ENCODE measurements around the gene DOK6.
"Not testable (repeated sequence)": the region's sequence is repeated elsewhere in the genome, so short reads cannot be mapped to it uniquely, and the experiment has no call there.

Gene DOK6

DNA sequence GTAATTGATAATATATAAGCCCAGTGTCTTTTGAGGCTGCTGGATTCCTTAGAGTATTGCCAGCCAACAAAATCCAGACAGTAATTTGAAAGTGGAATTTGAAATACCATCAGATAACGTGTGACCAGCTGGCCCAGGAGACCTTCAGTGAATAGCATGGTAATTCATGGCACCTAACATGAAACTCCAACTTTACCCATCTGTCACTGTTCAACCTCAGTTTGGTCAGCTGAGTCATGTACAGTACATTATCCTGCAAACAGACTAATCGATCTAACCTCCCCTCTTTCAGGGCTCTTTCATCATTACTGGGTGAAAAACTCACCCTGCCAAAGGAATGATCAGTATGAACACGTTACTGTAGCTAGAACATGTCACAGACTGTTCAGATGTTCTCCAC is 230.6 kb downstream of the DOK6 start:
- DNase-seq = no peak

DNA sequence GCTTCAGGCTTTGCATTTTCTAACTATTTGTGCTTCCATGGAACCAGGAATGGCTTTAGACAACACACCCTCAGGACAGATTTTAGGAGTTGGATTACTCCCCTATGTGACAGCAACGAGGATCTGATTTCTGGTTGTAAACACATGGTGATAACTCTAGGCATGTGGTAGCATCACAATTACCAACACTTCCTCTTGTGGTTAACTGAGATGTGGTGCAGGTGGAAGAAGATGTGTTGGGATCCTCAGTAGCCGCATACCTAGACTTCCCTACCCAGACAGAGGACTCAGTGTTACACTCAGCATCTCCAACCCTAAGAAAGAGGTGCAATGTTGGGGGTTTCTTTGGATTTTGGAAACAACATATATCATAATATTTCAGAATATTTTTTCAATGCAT is 234.8 kb downstream of the DOK6 start:
- DNase-seq = no peak

DNA sequence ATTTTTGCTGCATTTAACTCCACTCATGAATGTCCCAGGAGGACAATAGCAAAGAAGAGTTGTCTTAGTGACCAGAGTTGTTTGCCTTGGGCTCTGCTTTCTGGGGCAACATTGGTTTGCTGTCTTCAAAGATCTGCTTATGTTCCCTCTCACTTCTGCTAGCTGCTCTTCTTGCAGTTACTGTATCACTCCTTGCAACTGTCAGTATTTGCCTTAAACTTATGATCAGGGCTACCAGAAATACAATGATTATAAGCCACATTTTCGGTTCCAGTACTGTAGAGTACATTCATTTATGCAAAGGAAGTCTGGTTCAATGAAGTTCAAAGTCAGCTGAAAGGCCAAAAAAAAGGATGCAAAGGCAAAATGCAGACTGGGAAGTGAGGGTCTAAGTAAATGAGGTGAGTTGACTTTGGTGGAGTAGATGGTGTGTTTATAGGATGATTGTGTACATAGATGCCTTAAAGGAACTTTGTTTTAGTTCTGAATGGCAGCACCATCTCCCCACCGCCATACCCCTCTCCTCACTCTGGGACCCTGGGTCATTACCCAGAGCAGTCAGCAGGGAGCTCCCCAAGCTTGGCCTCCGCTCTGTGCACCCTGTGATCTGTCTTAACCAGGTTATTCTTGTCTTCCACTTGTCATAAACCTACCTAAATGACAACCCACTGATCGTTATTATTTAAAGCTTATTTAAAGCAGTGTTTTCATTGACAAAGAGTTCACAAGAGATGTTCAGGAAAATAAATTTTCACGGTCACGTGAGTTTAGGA is 236.0 kb downstream of the DOK6 start:
- DNase-seq = no peak

DNA sequence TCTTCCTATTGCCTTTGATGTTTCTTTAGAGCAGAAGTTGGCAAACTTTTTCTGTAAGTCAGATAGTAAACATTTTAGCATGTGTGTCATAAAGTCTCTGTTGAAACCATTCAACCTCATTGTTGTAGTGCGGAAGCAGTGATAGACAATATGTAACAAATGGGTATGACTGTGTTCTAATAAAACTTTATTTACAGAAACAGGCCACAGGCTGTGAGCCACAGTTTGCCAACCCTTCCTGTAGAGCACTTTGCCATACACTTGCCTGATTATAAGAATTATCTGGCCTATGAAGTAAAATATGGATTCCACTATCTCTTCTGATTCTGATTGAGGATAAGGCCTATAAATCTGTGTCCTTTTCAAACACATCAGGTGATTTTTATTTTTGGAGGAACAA is 237.4 kb downstream of the DOK6 start:
- no peak for DNase-seq

DNA sequence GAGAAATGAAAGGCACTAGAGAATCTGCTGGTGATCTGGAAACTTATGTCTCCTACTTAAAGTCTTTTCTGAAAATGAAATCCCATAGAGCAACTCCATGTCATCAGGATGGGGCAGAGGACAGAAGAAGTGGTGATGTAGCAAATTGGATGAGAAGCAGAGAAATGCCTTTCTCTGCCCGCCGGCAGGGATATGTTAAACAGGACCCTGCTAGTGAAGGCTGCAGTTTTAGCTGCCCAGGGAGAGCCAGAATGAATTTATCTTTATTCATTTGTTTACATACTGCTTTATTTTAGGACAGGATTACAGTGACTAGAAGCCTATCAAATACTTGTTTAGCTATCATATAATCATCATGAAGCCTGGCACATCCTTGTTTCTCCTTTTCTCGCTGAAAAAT is 247.0 kb downstream of the DOK6 start:
- no peak for DNase-seq

DNA sequence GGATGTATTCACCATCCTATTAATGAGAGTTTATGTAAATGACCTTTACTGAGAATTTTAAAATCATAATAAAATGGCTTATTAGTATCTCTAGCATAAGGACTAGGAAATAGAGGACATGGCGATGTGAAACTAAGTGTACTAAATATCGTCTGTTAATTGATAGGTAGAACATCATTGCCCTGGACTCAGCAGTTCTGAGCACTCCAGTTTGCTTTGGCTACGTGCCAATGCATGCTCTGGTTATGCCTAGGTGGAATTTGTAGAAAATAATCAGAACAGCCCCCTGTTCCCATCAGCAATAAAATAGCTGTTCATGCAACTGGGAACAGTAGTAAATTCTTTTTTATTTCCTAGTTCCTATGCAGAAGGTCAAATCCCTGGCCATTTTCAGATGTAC is 247.8 kb downstream of the DOK6 start:
- DNase-seq = no peak

DNA sequence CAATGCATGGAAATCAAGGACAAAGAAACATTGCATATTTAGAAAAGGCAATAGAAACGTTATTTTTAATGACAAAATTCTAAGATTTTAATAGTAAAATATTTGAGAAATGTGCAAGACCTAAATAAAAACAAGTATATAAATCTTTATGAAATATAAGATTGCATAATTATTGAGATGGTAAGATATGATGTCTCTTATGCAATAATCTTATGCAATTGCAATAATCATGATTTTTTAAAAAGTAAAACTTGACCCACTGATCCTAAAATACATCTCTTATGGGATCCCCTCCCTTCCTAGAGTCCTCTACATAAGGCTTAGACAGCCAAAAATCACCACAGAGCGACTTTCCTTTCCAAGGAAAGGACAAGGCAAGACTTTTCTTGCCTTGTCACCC is 249.0 kb downstream of the DOK6 start:
- DNase-seq = no peak

DNA sequence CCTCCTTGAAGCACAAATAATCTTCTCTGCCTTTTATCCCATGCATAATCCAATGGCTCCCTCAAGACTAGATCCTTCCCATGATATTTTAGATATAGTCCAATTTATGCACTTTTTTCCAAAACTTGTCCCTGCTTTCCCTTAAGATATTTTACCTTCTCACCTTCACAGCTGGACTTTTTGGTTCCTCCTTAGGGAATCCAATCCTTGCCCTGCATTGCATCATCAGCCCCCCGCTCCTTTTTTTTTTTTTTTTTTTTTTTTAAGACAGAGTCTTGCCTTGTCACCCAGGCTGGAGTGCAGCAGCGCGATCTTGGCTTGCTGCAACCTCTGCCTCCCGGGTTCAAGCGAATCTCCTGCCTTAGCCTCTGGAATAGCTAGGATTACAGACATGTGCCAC is 250.6 kb downstream of the DOK6 start:
- DNase-seq = no peak

DNA sequence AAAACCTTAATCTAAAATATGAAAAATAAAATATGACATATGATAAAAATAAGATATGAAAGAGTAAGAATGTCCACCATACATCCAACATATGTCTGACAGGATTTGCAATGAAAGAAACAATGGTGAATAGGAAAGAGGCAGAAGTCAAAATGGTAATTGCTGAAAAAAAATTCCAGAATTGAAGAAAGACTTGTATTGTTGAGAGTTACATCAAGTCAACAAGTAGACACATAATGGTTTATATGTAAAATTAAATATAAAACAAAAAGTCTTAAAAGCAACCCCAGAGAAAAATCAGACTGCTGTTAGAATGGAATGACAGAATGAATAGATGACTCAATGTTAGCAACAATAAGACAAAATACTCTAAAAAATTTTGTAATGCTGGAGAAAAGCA is 255.1 kb downstream of the DOK6 start:
- DNase-seq = no peak

DNA sequence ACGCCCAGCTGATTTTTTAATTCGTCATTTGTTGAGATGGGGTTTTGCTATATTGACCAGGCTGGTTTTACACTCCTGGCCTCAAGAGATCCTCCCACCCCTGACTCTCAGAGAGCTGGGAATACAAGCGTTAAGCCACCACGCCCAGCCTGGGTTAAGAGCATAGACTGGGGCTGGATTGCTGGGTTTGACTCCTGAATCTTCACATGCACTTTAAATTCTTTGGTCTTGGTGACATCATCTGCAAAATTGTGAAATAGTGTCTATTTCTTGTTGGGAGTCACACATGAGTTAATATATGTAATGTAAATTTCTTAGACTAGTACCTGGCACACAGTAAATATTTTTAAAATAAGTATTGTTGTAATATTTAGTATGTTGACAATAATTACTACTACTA is 257.4 kb downstream of the DOK6 start:
- no peak for DNase-seq

DNA sequence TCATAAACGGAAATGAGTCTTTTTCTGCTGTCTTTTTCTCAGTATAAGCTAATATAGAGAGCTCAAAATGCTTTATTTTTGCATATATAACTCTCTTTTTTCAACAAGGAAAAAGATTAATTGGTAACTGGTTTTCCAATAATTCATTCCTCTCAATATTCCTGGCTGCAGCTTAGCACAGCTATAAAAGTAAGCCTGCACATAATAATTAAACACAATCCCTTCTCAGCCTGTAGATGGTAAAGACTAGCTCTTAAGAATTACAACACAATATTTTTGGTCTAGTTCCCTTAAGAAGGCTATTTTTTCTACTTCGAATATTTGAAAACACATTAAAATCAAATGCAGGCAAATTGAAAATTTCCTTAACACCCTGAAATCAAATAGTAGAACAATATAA is 258.0 kb downstream of the DOK6 start:
- DNase-seq = no peak

DNA sequence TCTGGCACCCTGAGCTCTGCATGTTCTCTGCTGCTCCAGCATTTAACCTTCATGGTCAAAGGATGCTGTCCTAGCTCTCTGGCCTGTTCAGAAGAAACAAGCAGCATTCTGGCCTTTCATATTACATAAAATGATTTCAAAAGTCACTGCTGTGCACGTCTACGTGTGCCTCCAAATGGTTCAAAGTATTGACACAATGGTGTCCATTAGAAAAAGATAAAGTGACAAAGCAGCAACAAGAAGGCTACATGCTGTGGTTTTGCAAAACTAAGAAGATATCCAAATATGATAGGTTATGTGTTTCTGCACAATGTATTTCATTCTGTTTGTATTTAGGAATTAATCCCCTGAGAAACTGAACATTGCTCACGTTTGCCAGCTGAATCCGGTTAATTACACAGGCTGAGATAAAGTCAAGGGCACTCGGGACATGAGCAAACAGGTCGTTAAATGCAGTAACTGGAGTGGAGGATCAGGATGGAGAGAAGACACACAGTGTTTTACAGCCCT is 258.5 kb downstream of the DOK6 start:
- DNase-seq = no peak

DNA sequence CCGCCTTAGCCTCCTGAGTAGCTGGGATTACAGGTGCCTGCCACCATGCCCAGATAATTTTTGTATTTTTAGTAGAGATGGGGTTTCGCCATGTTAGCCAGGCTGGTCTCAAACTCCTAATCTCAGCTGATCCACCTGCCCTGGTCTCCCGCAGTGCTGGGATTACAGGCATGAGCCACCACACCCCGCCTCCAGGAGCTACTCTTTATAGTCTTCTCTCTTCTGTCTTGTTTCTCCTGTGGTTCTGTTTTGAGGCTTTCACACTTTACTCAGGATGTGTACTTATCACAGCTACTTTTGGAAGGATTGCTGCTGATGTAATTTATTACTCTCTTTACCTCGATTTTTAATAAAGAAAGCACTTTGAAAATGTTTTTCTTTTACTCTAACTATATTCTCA is 261.4 kb downstream of the DOK6 start:
- DNase-seq = not testable (repeated sequence)

DNA sequence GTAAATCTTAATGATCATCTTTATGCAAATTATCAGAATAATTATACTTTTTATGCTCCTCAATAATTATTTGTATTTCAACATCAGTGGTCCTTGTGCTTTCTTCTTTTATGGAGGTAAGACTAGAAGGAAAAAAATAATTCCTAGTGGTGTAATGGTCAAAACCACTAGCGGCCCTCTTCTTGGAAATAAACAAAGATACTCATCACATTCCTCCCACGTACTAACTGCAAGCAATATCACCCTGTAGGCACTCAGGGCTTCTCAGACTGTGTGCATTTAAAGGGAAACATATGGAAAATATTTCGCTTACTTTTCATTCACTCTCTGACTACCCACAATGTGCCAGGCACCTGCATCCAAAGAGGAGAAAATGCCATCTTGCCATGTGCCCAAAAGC is 263.7 kb downstream of the DOK6 start:
- no peak for DNase-seq

DNA sequence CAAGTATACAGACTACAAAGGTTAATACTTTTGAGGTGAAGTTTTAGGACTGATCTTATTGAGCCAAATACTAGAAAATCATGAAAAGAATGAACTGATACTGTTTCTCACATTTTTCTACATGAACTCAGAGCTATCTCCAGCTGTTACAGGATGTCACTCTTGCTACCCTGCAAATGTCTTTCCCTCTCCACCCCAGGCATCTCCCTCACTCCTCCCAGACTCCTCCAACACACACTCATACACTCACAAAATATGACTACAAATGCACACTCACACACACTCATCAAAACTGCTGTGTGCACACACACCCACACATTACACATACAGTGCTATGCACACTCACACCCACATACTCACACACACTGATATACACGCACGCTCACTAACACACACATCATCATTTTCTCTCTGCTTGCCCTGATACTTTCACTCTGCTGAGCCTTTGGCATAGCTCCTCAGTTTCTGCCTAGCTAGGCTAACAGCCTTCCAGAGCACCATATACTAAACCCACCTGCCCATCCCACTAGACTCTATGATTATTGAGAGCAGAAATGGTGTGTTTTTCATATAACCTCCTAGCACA is 273.7 kb downstream of the DOK6 start:
- DNase-seq = no peak

DNA sequence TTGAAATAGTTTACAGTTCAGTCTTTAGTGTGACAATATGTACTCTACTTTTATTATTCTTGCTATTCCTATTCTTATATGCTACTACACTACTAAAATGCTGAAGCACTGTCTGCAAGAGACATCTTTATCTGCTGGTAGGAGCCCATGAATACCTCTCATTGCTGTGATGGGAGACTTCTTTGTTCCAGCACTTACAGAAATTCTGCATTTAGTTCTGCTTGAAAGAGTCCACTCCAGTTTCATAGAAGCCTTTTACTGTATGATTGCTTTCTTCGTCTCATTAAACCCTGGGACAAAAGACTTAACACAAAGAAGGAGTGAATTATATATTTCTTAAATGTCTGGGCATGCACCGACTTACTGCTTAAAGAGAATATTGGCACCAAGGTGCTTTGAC is 274.3 kb downstream of the DOK6 start:
- DNase-seq = no peak

DNA sequence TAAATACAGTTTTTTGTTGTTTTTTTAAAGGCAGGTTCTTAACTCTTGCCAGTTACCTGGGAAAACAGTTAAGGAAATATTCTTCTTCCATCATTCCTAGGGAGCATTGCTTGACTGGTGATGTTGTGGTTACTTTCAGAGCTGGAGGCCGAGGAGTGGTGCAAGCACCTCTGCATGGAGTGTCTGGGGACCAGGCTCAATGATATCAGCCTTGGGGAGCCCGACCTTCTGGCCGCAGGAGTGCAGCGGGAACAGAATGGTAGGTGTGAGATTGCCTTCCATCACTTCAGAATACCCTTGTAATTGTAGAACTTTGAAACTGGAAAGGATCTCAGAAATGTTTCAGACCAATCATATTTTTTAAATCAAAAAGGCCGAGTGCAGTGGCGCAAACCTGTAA is 276.9 kb downstream of the DOK6 start:
- DNase-seq = no peak

DNA sequence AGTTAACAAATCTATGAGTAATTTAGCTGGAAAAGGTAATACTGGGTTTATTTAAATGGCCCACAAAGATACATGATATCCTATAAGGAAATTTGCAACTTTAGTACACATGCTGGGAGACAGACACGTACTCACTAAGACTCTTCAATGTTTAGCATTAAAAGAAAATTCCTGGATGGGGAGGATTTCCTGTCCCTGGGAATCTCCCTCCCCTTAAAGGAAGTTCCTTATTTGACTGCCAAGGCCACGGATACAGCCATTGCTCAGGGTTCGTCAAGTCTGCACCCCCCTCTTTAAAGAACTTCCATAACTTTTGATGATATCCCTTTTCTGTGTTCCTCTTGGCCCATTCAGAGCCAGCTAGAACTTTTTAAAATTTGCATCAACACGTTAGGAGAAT is 279.4 kb downstream of the DOK6 start:
- no peak for DNase-seq

DNA sequence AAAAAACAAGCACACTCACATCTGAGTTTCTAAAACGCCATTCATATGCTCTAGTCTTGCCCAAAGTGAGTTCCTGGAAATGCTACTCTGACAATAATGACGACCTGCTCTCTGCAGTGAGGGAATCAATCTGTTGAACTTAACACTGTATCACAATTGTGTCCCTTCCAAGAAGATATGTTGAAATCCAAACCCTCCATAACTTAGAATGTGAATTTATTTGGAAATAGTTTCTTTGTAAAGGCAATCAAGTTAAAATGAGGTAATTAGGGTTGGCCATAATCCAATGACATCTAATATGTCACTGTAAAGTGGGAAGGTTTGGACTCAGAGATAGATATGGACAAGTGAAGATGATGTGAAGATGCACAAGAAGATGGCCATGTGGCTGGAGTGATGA is 282.5 kb downstream of the DOK6 start:
- DNase-seq = no peak

DNA sequence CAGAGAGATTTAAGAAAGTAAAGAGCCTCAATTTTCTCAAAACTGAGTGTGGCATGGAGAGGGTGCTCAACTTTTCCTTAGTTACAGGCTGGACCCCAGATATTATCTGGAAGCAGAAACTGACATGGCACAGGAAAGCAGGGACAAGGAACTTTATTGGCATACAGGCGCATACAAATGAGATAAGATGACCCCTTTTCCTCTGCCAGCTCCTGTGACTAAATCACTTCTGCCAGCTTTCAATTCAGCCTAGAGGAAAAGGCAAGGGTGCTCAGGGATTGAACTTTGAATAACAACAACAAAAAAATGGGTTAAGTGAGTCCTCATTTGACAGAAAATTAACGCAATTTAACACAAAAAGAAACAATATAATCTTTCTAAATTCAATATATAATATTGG is 284.1 kb downstream of the DOK6 start:
- no peak for DNase-seq

DNA sequence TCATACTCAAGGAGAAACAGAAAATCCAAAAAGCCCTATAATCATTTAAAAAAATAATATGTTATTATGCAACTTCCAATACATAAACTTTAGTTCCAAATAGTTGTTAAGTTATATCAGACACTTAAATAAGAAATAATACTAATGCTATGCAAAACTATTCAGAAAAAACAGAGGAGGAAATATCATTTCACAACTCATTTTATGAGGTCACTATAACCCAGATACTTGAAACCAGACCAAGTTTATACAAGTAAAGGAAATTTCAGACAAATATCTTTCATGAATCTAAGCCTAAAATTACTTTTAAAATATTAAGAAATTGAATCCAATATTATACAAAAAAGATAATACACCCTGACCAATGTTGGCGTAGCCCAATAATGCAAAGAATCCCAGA is 286.2 kb downstream of the DOK6 start:
- no peak for DNase-seq

DNA sequence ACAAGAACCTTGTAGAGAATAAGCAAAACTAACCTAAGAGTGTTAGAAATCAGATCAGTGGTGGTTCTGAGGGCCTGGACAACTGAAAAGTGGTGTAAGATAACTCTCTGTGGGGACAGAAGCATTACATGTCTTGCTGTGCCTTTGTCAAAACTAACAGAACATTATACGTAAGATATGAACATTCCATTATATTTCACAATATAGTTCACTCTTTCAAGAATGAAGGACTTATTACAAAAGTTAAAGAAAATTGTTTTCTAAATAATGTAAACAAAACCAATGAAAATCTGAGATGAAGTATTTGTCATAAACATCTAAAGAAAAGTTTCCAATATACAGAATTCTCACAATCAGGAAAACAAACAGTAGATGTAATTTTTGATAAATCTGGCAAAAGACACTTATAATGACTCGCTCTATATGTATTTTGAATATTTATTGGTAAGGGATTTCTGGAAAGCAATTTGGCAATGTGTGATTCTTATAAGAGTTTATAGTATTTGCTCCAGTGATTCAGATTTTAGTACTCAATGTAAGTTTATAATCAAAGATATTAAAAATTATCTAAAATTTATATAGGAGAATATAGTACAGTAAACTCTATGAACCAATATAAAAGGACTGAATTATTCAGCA is 288.6 kb downstream of the DOK6 start:
- no peak for DNase-seq

DNA sequence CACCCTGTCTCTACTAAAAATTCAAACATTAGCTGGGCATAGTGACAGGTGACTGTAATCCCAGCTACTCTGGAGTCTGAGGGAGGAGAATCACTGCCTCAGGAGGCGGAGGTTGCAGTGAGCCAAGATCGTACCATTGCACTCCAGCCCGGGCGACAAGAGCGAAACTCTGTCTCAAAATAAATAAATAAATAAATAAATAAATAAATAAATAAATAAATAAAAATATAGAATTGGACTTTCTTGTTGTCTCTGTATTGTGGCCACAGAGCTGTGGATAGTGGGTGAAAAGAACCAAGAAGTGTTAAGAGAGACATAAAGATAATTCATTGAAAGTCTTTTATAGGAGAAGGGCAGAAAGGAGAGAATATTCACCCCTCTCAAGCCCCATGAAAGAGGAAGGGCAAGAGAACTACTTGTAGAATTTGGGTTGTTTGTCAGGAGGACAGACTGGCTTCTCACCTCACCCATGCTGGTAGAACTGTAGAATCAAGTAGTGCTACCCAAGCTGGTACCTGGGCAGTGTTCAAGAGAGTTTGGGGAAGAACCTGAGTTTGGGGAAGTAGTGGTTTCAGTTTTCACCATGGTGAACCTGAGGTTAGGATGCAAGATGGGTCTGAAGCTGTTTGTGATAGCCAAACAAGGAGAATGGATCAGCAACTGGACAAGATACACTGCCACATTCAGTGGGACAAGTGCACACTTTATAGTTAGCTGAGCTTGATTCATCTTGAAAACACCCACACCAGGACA is 290.5 kb downstream of the DOK6 start:
- no peak for DNase-seq

DNA sequence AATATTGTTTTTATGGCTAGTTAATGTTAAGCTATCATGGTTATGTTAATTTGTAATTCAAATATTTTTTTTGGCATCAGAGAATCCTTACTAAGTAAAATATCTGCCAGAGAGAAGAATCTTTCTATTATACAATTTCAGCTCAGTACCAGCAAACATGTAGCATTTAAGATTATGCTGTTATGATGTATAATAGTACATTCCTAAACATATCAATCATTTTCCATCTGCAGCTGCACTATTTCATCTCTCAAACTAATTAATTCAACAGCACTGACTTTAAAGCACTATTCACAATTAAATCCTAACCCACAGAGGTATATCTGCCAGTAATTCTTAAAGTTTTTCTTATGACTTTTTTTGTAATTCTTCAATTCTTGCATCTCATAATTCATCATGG is 296.4 kb downstream of the DOK6 start:
- no peak for DNase-seq
